ENCODE measurements around the gene ASB1.
A peak's percentile ranks its signal among the peaks of the same experiment; 100 is the strongest.

ASB1 gene, protein sequence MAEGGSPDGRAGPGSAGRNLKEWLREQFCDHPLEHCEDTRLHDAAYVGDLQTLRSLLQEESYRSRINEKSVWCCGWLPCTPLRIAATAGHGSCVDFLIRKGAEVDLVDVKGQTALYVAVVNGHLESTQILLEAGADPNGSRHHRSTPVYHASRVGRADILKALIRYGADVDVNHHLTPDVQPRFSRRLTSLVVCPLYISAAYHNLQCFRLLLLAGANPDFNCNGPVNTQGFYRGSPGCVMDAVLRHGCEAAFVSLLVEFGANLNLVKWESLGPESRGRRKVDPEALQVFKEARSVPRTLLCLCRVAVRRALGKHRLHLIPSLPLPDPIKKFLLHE

DNA sequence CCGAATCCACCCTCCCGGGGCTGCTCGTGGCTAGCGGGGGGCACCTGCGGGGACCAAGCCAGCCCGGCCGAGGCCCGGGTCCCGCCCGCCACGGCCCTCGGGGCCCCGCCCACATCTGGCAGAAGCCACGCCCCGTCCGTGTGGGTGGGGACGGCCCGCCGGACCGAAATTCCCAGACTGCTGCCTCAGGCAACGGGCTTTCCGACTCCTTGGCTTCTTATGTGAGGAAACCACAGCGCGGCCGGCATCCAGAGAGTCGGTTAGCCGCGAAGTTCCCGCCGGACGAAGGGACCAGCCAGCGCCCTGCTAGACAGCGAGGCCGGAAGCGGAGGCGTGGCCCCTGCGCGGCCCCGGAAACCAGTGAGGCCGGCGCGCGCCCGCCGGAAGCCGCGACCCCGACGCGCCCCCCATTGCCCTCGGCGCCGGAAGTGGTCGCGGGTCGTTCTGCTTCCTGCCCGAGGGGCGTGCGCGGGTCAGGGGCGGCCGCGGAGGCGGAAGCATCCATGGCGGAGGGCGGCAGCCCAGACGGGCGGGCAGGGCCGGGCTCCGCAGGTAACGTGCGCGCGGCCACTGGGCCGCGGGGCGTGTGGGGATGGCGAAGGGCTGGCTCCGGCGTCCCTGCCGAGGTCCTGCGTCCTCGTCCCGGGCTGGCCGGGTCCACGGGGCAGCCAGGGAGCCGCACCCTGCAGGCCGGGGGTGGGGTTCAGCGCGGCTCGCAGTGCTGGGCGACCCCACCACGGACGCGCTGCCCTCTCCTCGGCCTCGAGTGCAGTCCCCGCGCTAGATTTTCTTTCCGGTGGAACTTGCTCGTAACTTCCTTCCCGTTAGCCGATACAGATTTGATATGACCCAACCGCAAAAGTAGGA lies at the start of gene ASB1:
Gene ASB1, plus strand, starts transcription at position 360 of the 867 bp plus-strand sequence. Its CDS starts 144 bp downstream, at position 504.
- DNase-seq, result peak; percentile 88

DNA sequence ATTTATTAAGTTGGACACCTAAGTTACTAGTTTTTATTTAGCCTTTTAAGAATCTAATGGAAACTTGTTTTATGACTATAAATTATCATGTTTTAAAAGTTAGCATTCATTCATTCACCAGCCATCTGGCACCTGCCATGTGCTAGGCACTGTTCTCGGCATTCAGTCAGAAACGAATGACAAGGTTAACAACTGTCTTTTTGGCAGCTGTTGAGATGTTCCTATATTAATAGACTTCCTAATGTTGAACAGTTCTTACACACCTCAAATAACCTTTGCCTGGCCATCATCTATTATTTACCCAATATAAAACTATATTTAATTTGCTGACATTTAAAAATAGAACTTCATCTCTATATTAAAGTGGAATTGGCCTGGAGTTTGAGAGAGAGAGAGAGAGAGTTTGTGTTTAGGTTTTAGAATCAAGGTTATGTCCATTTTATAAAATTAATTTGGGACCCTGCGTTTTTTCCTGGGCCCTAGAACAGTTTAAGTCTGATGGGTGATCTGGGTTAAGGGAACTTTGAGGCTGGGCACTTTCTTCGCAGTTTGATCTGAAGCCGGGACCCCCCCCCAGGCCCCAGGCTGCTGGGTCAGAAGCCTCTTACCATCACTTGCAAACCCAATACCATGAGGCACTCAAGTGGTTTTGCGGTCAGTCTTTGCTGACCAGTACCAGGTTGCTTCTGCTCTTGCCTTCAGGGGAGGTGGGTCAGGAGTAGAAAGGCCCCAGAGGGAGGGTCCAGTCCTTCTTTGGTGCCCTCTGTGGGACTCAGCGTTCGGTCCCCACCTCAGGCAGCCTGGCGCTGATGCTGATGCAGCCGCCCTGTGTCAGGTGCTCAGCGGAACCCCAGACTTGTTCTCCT lies 48.3 kb upstream of the ASB1 start:
- DNase-seq, result no peak

DNA sequence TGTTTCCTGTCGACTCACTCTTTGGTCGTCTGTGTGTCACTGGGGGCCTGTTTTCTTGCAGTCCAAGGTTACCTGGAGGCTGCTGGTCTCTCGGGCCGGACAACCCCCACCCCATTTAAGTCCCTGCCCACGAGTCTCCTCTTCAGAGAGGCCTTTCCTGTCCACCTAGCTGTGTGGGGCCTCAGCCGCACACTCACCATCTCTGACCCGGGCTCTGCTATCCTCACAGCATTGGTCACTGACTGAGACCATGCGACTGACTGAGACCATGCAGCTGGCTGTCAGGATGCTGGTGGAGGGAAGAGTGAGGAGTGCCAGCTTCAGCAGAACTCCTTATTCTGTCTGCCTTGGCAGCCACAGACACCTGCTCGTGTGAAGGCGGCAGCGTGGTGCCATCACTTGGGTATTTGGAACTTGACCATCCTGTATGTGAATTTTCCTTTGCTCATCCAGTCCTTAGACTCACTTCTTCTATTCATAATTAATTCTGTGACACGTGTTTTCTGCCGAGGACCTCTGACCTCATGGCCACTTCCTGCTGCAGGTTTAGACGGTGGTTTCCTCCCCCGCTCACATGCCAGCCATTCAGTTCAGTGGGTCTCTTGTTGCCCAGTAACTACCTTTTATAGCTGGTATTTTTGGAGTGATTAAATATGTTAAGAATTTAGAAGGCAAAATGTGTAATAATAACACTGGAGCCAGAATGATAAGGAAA lies 47.5 kb upstream of the ASB1 start:
- DNase-seq, result no peak

DNA sequence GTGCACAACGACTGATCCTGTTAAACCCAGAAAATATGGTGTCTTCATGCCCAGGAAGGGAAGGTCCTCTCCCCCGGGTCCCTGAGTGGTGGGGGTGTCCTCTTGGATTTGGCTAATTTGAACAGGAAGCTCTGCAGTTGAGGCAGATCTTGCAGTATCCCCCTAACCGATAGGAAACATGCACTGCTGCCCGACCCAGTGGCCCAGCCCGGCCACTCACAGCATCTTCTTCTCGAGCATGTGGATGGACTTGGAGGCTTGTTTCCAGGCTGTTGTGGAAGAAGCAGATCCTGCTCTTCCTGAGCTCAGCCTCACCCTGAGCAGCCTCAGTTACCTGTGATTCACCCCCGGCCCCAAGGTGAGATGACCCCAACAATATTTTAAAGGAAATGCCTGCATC lies 46.4 kb upstream of the ASB1 start:
- no peak for DNase-seq

DNA sequence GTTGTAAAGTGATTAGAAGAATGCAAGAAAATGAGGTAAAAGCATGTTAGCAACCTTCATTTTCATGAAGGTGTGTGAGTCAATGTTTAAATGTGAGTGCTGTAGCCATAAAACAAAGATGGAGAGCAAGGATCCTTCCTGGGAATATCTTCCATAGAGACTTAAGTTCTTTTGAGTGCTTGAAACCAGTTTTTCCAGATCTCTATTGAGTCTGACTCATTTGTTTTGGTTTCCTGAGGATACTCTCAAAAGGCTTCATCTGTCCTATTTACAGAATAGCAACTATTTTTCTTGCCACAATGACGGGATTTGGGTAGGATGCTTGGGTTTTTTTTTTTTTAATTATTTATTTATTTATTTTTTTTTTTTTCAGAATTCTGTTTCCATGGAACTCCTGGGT lies 45.9 kb upstream of the ASB1 start:
- DNase-seq, result no peak

DNA sequence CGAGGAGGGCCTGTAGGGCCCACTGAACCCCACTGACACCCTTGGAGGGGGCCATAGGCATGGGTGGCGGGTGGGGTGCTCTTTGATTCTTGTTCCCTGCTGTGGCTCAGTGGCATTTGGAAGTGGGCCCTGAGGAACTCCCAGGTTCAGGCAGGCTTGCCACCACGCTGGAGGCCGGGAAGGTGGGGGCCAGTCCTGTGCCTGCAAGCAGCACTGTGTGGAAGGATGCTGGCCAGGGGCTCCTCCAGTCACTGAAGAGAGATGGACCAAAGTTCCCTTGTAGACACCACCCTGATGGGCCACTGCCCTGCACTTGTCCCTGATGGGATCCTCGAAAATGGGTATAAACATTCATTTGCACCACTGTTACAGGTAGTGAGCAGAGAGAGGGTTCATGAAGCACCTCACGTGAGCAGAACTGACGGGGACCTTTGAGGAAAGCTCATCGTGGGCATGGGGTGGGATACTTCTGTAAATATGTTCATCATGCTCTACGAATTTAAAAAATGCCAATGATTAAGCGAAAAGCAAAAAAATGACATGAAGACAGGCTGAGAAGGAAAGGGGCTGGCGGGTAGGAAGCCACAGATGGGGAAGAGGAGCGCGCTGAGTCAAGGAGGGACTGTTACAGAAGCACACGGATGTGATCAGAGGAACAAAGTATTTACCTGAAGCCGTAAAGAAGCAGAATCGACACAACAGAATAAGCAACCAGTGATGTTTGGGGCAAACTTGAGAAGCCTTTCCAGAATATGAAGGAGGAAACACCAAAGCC lies 45.2 kb upstream of the ASB1 start:
- DNase-seq, result no peak

DNA sequence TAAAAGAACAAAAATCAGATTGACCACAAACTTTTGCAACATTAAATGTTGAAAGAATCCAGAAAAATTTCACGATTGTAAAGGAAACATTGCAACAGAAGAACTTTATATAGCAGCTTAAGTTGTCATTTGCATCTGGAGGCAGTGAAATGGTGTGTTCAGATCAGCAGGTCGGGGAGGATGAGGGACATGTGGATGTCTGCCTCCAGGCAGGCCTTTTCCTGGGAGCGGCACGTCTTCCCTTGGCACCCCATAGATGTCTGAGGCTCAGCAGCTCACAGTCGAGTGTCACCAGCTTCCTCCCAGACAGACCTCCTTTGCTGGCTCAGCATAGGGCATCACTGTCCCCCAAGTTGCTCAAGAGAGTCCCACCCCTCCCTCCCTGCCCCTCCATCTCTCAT lies 44.3 kb upstream of the ASB1 start:
- DNase-seq, result no peak

DNA sequence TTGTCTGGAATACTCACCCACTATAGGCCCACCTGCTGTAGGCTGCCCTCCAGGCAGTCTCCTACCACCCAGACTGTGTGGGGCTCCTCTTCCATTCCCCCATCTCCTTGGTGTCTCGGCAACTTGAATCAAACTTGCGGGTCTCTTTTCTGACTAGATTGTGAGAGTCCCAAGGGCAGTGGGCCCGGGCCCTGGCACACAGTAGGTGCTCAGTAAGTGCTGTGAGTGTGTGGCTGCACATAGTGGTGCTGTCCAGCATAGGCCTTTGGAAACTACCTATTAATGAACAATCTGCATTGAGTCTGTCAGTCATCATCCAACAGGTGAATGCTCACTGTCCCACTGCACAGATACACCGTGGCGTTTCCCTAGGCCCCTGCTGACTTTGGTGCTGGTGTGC lies 43.6 kb upstream of the ASB1 start:
- no peak for DNase-seq

DNA sequence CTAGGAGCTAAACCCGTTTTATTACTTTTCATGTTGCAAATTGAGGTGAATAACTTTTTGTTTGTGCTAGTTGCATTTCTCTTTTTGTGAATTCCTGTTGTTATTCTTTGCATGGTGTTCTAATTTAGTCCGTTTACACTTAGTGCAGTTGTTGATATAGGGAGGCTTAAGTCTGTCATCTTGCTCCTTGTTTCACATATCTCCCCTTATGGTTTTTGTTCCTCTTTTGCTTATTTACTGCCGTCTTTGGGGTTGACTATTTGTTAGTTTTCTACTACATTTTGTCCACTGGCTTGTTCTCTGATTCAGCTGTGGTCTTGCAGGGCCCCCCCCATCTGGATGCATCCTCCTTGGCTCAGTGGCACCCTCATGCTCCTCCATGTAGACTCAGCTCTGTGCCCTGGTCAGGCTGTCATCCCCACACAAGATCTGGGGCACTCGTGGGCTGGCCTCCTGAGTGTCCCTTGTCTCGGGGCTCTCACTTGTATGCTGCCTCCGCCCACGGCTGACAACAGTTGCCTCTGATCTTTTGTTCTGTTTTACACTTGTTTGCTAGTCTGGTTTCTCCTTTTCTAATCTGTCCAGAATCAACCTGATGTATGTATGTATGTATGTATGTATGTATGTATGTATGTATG lies 42.9 kb upstream of the ASB1 start:
- DNase-seq, result no peak

DNA sequence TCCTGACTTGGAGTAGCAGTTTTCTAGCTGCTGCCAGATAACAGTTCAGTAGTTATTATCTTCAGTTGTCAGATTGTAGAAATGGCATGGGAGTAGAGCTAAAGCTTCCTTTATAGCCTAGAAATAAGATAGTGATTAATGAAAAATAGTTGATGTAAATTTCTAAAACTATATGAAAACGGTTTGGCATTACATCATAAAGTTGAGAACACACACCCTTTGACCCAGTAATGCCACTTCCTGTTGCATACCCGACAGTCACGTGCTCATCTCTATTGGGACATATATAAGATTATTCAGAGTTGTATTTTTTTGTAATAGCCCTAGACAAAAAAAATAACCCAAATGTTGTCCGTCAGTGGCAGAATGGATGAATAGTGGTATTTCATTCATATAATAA lies 39.4 kb upstream of the ASB1 start:
- no peak for DNase-seq

DNA sequence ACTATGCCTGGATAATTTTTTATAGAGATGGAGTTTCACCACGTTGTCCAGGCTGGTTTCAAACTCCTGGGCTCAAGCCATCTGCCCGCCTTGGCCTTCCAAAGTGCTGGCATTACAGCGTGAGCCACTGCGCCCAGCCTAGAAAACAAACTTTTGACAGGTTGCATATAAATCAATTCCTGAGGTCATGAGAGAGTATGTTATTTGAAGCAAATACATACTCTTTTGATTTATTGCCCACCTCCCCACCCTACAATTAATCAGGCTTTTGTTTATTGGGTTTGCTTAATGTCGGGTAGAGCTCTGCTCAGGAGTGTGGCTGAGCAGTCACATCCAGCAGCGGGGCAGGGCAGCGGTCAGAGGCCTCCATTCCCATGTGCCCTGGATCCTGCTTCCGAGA lies 37.9 kb upstream of the ASB1 start:
- no peak for DNase-seq

DNA sequence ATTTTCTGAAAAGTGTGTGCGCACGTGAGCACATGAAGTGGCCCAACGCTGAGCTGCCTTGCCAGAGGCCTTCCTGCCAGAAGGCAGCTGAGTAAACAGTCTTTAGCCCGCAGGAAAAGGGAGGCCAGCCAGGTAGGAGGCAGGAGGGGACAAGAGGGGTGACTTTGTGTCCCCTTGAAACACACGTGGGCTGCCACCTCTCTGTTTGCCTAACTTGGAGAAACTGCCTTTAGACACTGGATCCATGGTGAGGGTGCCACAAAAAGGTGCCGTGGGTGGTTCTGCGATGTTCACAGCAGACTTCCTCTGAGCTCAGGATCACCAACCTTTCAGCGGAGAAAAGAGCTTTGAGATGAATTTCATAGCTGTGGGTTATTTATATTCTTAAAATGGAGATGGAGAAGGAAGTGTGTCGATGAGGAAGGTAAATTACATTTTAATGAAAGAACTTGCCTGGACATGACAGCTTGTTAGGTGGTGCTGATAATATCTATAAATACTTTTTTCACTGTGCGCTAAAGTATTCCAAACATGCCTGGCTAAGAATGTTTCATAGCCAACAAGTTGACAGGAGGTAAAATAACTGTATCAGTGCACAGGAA lies 36.6 kb upstream of the ASB1 start:
- no peak for DNase-seq

DNA sequence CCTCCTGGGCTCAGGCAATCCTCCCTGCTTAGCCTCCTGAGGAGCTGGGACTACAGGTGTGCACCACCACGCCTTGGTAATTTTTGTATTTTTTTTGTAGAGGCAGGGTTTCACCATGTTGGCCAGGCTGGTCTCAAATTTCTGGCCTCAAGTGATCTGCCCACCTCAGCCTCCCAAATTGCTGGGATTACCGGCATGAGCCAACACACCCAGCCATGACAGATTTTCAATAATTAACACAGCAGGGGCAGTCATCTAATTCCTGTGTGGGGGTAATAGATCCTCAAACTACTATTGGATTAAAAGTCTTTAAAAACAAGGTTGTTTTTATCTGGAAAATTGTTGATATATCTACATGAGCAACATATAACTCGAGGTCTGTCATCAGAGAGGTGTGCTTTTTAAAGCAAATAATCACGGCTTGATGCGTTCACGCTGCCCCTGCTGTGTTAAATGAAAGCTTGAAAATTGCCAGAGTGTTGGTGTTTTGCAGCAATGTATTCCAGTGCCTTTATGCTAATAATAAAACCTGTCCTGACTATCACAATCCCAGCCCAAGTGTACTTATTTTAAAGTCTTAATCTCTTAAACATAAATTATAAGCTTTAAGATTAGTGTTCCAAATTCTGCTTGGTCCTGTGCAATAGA lies 35.6 kb upstream of the ASB1 start:
- DNase-seq, result no peak

DNA sequence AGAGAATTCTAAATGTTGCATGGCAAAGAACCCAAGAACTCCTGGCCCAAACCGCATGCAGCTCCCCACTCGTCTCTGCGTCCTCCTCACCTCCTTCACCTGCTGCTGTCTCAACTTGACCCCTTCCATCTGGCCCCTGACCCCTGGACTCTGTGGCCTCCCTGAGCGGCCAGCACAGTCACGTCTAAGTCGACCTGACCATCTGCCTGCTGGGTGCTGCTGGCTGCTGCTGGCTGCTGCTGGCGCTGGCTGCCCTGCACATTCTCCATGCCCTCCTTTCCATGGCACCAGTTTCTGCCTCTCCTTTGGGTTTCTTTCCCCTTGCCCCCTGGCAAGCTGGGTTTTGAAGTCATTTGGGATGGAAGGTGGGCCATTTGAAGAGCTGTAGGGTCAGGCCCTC lies 30.1 kb upstream of the ASB1 start:
- DNase-seq, result no peak

DNA sequence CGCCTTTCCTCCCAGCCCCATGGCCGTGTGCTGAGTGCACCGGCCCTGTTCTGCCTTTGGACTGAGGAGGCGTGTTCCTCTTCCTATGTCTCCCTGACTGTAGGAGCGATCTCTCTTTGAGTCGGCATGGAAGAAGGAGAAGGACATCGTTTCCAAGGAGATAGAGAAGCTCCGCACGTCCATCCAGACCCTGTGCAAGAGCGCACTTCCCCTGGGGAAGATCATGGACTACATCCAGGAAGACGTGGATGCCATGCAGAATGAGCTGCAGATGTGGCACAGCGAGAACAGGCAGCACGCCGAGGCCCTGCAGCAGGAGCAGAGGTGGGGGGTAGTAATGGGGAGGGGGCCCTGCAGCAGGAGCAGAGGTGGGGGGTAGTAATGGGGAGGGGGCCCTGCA lies 29.4 kb upstream of the ASB1 start:
- DNase-seq, result no peak

DNA sequence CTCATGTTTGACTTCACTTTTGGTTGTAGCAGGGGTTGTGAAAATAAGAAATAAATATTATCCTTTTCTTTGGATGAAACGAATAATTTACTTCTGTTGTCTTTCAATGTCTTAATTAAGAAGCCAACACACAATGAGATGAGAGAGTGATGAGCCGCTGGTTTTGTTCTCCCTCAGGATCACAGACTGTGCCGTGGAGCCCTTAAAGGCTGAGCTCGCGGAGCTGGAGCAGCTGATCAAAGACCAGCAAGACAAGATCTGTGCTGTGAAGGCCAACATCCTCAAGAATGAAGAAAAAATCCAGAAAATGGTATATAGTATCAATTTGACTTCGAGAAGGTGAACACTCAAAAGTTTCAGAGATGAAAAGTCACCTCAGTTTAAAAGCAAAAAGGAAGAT lies 28.1 kb upstream of the ASB1 start:
- no peak for DNase-seq

DNA sequence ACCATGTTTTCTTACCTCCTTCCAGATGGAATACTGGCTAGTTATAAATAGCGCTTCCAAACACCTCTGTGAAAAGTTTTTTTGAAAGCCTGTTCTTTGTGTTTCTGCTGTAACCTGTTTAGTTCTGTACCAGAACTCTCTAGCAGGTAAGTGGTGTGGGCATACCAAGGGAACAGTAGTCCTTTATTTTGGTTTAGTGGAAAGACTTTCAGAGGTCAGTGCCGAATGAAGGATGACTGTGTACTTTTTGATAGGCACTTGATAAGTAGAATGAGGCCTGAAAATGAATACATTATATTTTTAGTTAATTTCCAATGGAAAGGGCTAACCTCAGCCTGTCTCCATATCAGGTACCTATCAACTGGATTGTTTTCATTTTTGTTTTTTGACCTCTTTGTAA lies 27.6 kb upstream of the ASB1 start:
- DNase-seq, result no peak

DNA sequence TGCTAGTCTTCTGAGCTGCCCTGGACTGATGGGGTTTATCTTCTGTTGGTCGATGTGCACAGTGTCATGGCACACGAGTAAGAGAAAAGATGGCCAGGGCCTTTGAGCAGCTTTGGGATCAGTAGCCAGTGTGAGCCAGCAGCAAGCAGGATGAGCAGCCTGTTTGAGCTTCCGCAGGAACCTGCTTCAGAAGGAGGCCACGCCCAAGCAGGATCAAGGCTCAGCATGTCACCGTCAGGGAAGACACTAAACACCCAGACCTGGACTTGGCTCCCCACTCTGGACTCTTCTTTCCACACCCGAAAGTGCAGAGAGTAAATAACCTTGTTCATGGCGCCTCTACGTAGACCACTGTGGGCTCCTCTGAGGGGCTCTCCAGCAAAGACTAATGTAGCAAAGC lies 25.2 kb upstream of the ASB1 start:
- no peak for DNase-seq

DNA sequence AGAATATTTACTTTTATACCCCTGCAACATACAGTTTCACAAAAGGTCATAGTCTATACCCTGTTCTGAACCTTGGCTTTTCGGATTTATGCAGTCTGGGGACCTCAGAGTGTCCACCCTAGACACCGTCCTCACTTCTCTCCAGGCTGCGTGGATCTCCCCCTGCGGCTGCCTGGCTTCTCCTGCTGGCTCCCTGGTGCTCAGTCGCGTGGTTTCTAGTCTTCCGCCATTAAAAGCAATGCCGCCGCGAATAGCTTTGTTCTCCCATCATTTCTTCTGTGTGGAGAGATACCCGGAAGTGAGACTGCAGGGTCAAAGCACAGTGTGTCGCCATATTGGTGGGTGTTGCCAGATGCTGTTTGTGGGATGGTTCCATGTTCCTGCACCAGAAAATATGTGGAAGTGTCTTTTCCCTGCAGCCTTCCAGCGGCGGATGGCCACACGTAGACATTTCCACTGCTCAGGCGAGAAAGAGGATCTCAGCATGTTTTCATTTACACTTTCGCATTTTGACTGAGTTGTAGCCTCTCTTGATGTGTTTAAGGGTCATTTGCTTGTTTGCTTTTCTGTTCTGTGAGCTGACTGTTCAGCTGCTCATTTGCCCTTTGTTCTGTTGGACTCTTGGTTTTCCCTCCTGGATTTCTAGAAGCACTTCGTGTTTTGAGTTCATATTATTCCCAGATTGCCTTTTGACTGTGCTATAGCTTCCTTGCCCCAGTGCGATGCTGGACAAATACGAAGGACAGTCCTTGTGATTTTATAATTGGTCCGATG lies 22.9 kb upstream of the ASB1 start:
- DNase-seq, result no peak

Data from 8988T (cell line).